AG09319 (cell line): ENCODE data around the gene PARD3B.

Experiments
- DNase-seq: peaks from one replicate; pipeline ENCODE4 v3.0.0-alpha.2; 2010; ENCODE audit warnings: low read depth; ENCODE audit errors: extremely low read depth
- CTCF ChIP-seq: IDR thresholded peaks from 2 replicates; pipeline ENCODE4 v1.5.1; 2011; ENCODE audit warnings: low read depth, mild to moderate bottlenecking, inconsistent platforms, low read length, moderate library complexity

Gene PARD3B

GRCh38 chr2:205408696-205409095 lies 863.4 kb downstream of the PARD3B start:
- no peak for DNase-seq
- TF ChIP-seq CTCF, result no peak

- no peak for TF ChIP-seq CTCF
- DNase-seq, result no peak
Observed at GRCh38 chr2:205409411-205409810, 864.1 kb downstream of the PARD3B start.

GRCh38 chr2:205411558-205411957 lies 866.3 kb downstream of the PARD3B start:
- no peak for DNase-seq
- TF ChIP-seq CTCF, result no peak

- no peak for TF ChIP-seq CTCF
- DNase-seq, result no peak
Observed at GRCh38 chr2:205424326-205424725, 879.1 kb downstream of the PARD3B start.

DNA sequence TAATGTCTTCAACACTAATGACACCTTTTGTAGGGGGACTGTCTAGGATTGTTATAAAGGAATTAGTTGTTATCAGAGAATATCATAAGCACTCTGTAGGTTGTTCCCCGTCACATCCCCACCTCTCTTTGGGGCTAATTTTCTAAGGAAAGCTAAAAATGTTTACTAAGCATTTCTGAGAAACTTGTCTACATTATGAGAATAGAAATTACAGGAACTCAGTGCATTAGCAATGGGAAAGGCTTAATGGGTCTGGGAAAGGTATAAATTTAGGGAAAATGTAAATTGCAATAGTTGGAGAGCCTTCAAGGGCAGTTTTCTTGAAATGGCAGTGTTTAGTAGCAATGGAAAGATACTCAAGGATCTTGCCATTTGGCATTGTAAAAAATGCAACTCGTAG lies 879.8 kb downstream of the PARD3B start:
- DNase-seq, result no peak
- TF ChIP-seq CTCF, result no peak

- no peak for DNase-seq
- no peak for TF ChIP-seq CTCF
Observed at GRCh38 chr2:205427112-205427511, 881.8 kb downstream of the PARD3B start.

DNA sequence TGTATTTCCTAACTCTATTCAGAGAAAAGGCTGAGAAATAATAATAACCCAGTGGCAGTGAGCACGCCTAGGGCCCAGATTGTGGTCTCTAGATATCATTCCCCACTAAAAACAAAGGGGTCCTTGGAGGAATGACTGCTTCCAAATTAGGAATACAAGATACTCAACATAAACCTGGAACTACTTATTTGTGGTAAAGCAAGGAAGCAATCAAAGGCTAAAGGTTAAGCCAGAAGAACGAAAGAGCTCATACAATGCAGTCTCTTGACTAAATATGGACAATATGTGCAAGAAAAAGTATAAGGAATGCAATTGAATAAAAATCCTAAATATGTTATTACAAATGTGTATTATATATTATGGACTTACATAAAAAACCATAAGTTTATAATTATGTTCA lies 883.5 kb downstream of the PARD3B start:
- DNase-seq, result no peak
- TF ChIP-seq CTCF, result no peak
